ENCODE results near the gene ETHE1.

- TF ChIP-seq EP300 (conservative IDR thresholded peaks at IDR 0.05; ENCODE audit: poor library complexity, severe bottlenecking) = no peak
- TF ChIP-seq, protein P1, sequence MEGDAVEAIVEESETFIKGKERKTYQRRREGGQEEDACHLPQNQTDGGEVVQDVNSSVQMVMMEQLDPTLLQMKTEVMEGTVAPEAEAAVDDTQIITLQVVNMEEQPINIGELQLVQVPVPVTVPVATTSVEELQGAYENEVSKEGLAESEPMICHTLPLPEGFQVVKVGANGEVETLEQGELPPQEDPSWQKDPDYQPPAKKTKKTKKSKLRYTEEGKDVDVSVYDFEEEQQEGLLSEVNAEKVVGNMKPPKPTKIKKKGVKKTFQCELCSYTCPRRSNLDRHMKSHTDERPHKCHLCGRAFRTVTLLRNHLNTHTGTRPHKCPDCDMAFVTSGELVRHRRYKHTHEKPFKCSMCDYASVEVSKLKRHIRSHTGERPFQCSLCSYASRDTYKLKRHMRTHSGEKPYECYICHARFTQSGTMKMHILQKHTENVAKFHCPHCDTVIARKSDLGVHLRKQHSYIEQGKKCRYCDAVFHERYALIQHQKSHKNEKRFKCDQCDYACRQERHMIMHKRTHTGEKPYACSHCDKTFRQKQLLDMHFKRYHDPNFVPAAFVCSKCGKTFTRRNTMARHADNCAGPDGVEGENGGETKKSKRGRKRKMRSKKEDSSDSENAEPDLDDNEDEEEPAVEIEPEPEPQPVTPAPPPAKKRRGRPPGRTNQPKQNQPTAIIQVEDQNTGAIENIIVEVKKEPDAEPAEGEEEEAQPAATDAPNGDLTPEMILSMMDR (IDR thresholded peaks at IDR 0.05; ENCODE audit: poor library complexity, severe bottlenecking) = no peak
- TF ChIP-seq, protein P2, sequence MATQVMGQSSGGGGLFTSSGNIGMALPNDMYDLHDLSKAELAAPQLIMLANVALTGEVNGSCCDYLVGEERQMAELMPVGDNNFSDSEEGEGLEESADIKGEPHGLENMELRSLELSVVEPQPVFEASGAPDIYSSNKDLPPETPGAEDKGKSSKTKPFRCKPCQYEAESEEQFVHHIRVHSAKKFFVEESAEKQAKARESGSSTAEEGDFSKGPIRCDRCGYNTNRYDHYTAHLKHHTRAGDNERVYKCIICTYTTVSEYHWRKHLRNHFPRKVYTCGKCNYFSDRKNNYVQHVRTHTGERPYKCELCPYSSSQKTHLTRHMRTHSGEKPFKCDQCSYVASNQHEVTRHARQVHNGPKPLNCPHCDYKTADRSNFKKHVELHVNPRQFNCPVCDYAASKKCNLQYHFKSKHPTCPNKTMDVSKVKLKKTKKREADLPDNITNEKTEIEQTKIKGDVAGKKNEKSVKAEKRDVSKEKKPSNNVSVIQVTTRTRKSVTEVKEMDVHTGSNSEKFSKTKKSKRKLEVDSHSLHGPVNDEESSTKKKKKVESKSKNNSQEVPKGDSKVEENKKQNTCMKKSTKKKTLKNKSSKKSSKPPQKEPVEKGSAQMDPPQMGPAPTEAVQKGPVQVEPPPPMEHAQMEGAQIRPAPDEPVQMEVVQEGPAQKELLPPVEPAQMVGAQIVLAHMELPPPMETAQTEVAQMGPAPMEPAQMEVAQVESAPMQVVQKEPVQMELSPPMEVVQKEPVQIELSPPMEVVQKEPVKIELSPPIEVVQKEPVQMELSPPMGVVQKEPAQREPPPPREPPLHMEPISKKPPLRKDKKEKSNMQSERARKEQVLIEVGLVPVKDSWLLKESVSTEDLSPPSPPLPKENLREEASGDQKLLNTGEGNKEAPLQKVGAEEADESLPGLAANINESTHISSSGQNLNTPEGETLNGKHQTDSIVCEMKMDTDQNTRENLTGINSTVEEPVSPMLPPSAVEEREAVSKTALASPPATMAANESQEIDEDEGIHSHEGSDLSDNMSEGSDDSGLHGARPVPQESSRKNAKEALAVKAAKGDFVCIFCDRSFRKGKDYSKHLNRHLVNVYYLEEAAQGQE (IDR thresholded peaks at IDR 0.05; ENCODE audit: borderline replicate concordance) = no peak
- TF ChIP-seq POLR2AphosphoS5 (IDR thresholded peaks at IDR 0.05) = no peak
- no peak for TF ChIP-seq EZH2 (IDR thresholded peaks at IDR 0.05; ENCODE audit: borderline replicate concordance, insufficient read depth, low read length, poor library complexity, severe bottlenecking)
- TF ChIP-seq RAD21 (conservative IDR thresholded peaks at IDR 0.05) = no peak
These were observed 38.8 kb downstream of the ETHE1 start for GRCh38 chr19:43488179-43488578.
